GM18517 (cell line): ENCODE results near the gene SMARCE1.

Experiments
- ATAC-seq: cut with Tn5 transposase; IDR thresholded peaks from one replicate; pipeline ENCODE4 v1.9.1; 2021; ENCODE audit warnings: mild to moderate bottlenecking, moderate library complexity; ENCODE audit not compliant: unreplicated experiment

Gene SMARCE1

DNA sequence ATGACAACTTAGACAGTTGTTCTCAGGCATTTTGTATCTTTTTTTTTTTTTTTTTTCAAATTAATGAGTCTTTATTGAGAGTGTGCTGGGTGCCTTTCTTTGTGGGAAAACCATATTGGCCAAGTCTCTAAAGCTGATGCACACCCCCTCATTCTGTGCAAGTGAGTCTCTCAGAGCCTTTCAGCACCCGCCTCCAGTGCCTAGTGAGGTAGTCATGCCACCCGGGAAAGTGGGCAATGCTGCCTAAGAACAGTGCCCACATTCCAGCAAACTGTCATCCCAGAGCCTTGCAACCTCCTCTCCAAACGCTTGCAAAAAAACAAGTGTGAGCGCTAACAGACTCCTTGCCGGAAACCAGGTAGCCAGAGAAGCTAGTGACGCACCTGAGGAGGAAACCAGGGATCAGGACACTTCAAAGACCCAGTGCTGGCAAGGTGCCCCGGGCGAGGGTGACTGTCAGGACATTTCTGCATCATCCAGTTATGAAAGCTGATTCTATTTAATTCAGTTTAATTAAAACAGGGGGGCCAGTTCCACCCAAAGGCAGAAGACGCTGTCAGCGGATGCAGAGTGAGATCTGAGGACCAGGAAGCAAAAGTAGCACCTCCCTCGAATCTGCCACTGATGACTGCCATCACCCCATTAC, 34.9 kb downstream of the SMARCE1 start:
- ATAC-seq: no peak

DNA sequence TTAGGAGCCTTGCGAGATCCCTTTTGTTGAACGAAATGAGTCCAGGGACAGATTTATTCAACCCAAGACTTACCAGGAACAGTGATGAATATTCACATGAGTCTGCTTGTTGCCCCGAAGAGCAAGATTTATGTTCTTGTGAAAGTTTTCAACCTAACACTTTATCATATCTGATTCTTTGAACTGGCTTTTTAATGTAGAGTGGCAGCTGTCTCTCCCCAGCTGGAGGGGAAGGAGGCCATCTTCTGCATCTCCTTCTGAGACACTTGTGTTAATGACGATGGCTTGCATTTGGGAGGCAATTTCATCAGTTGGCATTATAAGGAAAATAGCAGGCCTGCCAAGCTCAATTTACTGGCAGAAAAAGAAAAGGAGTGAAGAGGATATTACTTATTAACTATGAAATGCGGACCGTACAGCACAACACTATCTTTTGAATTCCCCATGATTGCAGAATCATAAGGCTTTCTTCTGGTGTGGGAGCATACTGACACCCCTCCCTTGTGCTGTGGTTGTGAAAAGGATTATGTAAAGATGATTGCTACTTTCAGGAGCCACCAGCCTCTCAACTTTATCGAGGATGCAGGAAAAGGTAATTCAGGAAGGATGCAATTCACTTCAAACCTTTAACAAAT, 35.7 kb downstream of the SMARCE1 start:
- no peak for ATAC-seq

- ATAC-seq: no peak
Measured at GRCh38 chr17:40610359-40610758, 37.3 kb downstream of the SMARCE1 start.

DNA sequence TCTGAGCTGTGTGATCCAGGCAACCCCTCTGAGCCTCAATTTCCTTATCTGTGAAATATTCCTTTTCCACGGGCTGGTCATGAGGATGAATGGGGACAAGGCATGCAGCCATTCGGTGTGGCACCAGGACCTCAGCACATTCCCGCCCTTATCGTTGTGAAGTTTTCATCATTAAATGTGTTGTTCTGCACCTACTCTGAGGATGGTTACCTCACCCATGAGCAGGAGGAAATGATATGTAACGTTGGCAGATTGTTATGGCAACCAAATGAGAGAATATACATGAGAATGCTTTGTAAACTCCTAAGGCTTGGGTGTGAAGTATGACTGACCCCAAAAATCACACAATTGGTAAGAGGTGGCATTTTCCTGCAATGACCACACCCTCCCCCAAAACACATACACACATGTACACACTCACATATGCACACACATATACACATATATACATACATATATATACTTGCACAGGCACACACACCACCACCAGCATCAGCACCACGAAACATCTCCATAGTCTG, 39.5 kb downstream of the SMARCE1 start:
- no peak for ATAC-seq

DNA sequence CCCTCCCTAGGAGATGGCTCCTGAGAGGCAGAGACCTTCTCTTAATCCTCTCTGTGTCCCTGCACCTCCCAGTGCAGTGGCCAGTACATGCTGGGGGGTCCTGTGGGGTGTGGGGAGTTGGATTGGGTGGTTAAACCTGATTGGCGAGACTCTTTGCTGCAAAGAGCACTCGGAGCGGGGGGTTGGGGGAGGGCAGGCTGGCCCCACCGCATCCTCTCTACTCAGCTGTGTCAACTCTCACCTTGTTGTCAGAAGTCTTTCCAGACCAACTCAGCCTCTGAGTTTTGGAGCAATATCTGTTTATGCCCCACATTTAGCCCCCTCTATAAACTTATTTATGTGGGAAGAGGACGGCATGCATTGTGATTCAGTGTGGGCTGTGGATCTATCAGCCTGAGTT, 40.0 kb downstream of the SMARCE1 start:
- ATAC-seq: no peak

- no peak for ATAC-seq
Measured at GRCh38 chr17:40606548-40607353, 40.9 kb downstream of the SMARCE1 start.

GRCh38 chr17:40605306-40605705, 42.3 kb downstream of the SMARCE1 start:
- ATAC-seq: no peak

DNA sequence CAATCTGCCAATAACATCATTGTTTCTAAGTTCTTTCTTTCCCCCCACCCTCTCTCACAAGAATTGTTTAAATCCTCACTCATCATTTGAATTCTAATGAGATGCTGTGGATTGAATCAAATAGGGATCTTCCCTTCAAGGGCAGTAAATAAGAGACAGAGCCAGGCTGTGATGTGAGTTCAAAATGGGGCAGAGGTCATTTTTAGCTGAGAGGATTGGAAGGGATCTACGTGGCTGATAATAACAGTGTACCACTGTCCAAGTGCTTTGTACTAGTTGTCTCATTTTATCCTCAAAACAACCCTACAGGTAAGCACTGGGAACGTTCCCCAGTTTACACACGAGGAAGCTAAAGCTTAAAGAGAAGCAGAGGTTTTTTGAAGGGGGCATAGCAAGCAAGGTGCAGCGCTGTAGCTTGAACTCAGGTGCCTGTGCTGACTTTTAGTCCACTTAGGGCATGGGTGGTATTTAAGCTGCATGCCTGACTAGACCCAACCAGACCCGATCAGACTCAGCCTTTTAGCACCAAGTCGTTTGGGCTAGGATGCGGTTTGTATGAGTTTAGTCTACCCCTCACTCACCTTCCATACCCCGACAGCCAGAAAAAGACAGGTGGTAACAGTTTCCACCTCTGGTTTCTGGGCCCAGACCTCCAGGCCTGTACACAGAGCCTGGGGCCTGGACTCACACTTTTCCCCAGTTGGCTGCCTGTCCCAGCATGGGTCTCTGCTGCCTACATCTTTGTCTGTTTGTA, 43.1 kb downstream of the SMARCE1 start:
- no peak for ATAC-seq

- no peak for ATAC-seq
Measured at GRCh38 chr17:40602445-40603443, 44.9 kb downstream of the SMARCE1 start.

GRCh38 chr17:40600486-40601046, 47.1 kb downstream of the SMARCE1 start:
- no peak for ATAC-seq

DNA sequence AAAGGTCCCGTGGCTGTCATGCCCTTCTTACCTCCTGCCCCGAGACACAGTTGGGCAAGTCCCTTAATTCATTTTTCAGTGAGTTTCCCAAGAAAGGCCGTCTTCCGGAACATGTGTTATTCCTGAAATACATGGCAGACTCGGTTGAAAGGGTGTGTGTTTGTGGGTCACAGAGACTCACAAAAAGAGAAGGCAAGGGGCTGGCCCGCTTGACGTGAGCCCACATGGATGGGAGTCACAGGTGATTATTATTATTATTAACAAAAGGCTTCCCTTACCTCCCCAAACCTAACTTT, 48.2 kb downstream of the SMARCE1 start:
- ATAC-seq: no peak

GRCh38 chr17:40598619-40599467, 48.8 kb downstream of the SMARCE1 start:
- ATAC-seq: peak; percentile 77

GRCh38 chr17:40598301-40598618, 49.4 kb downstream of the SMARCE1 start:
- no peak for ATAC-seq

DNA sequence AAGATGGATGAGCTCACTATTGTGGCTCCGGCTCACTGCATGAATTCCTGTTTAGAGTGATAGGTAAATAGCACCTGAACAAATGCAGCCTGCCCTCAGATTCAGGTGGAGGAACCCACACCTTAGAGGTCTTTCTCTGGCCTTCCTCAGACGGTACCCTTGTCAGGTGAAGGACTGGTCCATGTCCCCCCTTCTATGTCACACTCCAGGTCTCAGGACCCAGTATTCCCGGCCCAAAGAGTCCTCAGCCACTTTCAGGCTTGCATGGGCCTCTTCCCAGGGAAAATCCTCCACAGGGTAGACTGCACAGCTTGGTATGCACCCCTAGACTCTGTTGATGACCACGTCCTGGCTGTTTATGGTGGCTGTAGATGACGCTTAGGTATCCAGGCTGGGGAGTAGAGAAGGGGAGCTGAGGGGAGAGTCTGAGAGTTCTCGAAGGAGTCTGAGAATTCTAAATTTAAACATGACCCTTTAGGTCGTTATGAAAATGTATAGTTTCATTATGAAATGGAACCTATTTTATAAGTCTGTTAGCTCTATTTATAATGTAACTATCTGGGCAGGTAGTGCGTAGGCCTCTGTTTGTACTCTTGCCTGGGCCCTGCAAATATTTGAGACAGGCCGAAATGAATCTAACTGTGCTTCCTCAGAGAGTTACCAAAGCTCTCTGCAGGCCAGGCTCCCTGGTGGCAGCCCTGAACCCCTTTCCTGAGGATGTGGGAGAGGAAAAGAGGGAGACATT, 49.9 kb downstream of the SMARCE1 start:
- no peak for ATAC-seq

DNA sequence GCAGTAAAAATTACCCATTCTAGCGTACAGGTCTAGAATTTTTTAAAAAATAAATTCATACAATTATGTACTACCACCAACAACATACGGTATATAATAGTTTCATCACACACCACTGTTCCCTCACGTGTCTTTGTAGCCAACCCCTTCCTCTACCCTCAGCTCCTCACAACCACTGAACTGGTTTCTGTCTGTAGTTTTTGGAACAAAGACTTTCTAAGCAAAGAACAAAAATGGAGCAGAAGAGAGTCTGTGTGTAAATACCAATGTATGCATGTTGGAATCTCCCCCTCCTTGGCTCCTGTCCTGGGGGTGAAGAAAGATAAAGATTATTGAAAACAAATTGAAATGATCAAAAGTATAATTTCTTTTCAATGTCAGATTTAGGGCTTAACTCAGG, 50.5 kb downstream of the SMARCE1 start:
- no peak for ATAC-seq

DNA sequence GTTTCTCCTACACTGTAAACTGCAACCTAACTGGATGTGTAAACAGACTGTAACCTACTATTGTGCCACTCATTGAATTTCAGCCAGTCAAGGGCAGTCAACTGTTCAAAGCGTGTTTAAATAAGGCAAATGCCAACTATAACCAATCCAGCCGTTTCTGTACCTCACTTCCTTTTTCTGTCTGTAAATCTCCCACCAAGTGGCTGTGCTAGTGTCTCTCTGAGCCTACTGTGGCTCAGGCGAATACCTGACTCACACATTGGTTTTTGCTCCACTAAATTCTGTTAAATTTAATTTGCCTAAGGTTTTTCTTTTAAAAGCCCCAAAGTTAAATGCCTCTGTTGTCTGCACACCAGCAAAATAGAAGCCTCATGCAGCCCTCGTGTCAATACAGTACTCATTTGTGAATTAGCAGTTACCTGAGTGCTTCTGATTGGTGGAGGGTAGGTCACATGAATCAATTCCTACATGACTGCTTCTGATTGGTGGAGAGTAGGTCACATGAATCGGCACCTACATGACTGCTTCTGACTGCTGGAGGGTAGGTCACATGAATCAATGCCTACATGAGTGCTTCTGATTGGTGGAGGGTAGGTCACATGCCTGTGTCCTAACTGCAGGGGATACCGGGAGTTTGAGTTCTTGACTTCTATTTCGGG, 51.2 kb downstream of the SMARCE1 start:
- ATAC-seq: no peak

DNA sequence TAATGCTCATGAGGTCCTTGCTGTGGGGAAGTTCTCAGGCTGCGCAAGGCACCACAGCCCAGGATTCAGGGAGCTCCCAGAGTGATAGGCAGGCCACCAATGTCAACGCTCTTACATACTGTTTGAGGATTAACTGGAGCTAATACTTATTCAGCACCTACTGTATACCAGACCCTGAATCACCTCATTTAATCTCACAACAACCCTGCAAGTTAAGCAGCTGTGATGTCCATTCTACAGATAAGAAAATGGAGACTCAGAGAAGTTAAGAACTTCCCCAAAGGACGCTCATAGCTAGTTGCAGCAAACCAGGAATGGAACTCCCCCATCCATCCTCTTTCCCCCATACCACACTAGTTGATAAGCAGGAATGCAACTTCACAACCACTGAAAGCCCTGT, 56.9 kb downstream of the SMARCE1 start:
- no peak for ATAC-seq

DNA sequence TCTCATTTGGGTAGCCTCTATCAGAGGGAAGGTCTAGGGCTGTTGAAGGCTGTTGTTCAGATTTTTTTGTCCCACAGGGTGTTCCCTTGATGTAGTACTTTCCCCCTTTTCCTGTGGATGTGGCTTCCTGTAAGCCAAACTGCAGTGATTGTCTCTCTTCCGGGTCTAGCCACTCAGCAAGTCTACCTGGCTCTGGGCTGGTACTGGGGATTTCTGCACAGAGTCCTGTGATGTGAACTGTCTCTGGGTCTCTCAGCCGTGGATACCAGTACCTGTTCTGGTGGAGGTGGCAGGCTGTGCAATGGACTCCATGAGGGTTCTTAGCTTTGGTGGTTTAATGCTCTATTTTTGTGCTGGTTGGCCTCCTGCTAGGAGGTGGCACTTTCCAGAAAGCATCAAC, 59.1 kb downstream of the SMARCE1 start:
- ATAC-seq: no peak
